Cardiac atrium fibroblast (primary cell): Measurements from ENCODE around the gene ZNF362. TPM values are rescaled to one million over a fixed set of nuclear protein-coding genes. Genes with fewer than 3 reads are reported as not detected.

Experiments used
- total RNA-seq: library from RNA; depleted of rRNA; stranded (reverse); fragments of >200 nt; gene quantifications from 2 replicates; pipeline ENCODE4 v1.2.3, GENCODE V29; 2015

ZNF362 gene, protein sequence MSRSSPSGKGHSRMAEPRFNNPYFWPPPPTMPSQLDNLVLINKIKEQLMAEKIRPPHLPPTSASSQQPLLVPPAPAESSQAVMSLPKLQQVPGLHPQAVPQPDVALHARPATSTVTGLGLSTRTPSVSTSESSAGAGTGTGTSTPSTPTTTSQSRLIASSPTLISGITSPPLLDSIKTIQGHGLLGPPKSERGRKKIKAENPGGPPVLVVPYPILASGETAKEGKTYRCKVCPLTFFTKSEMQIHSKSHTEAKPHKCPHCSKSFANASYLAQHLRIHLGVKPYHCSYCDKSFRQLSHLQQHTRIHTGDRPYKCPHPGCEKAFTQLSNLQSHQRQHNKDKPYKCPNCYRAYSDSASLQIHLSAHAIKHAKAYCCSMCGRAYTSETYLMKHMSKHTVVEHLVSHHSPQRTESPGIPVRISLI
- total RNA-seq: 9.6 and 25.9 TPM in 2 replicates

DNA sequence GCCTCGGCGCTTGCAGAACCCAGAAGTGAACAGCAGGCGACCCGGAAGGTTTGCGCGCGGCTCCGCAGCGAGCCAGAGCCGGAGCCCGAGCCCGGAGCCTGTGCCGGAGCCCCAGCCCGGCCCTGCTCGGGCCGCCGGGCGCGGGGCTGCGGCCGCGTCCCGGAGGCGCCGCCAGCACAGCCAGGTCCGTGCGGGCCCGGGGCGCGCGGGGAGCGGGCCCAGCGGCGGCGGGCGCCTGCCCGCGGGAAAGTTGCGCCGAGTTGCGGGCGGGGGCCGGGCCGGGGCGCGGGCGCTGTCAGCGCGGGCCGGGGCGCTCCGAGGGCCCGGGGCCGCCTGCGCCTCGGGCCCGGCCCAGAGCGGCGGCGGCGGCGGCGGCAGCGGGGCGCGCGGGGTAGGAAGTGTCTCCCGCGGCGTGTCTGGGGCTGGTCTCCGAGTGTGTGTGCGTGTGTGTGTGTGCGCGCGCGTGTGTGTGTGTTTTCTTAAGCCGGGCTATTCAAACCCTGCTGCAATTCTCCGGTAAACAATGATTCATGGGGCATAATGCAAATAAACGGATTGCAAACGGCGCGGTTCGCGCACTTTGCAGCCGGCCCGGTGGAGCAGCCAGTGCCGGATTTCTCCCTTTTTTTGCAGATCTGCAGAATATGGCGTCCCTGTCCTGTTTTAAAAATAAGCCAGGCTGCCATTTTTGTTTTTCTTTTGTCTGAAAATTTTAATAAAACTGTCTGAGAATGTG lies at the start of gene ZNF362:
Gene ZNF362 (plus strand): TSS at position 22 of the 736 bp plus-strand sequence. CDS start 14,083 bp downstream, outside the sequence.

DNA sequence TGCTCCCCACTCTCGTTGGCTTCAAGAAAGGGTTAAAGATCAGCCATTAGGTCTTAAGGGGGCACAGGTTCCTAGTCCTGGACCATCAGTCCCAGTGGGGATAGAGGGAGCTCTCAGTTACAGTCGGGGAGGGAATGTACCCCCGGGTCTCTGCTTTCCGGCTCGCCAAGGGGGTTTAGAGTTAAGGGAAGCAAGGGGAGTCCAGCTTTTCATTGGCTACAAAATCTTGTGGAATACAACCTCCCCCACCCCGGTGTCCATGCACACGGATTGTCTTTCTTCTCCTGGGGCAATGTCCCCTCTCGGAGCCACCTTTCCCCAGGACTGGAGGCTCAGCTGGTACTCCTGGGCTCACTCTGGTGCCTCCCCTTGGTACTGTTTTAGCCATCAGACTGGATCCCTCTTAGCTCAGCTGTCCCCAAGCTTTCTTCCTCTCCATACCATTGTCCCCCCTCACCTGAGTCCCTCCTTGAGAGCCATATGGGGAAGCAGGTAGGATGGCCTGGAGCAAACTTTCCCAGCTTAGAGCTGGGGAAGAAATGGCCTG lies 64.4 kb downstream of the ZNF362 start, which contains the start of gene A3GALT2:
Gene A3GALT2 (minus strand): TSS at position 480 of the 547 bp plus-strand sequence. CDS start 0 bp downstream, at position 480.

Other genes with a start within 250 kb of the ZNF362 start
- gene AK2, start 219.6 kb upstream of the ZNF362 start, total RNA-seq: 146 and 152 TPM in 2 replicates
- gene AZIN2, start 175.3 kb upstream of the ZNF362 start, total RNA-seq: 0.72 and 6.3 TPM in 2 replicates
- 2.4 and 11.2 TPM in 2 replicates for gene TRIM62, start 74.4 kb upstream of the ZNF362 start, total RNA-seq
- gene A3GALT2, start 64.6 kb downstream of the ZNF362 start, total RNA-seq: not detected in 2 replicates
- gene PHC2, start 174.6 kb downstream of the ZNF362 start, total RNA-seq: 125 and 131 TPM in 2 replicates
- 9.7 and 12.2 TPM in 2 replicates for gene ZSCAN20, start 216.2 kb downstream of the ZNF362 start, total RNA-seq